ENCODE measurements around the gene MGAT5B.
"Not testable (repeated sequence)": the region's sequence is repeated elsewhere in the genome, so short reads cannot be mapped to it uniquely, and the experiment has no call there.

MGAT5B gene

DNA sequence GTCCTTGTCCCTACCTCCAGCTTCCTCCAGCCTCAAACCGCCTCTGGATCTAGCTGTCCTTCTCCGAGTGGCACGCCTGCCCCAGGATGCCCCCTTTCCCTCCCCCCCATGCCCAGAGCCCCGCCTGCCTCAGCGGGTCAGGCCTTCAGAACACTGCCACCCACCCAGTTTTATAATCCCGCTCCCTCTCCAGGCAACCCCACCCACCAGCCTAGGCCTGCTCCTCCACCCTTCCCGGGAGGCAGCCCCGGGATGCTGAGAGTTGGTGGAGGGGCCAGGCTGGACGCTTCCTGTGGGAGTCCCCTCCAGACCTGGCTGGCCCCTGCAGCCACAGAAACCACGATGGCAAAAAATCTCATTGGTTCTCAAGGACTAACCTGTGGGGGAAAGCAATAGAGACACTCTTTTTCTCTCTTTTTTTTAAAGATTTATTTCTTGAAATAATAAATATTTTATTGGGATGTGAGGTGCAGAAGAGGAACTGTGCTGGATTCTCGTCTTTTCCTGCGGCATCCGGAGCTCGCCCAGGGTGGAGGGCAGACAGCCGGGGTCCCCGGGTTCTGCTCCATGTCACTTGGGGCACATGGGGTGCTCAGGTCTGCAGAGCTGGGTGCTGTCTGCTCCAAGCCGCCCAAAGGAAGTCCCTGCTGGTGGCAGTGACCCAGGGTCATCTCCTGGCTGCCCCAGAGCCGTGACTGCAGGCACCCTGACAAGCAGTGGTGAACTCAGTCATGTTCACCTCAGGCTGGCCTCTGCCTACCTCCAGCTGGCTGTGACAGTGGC is 81.9 kb downstream of the MGAT5B start:
- no peak for DNase-seq (ENCODE audit: low read depth, low spot score)

DNA sequence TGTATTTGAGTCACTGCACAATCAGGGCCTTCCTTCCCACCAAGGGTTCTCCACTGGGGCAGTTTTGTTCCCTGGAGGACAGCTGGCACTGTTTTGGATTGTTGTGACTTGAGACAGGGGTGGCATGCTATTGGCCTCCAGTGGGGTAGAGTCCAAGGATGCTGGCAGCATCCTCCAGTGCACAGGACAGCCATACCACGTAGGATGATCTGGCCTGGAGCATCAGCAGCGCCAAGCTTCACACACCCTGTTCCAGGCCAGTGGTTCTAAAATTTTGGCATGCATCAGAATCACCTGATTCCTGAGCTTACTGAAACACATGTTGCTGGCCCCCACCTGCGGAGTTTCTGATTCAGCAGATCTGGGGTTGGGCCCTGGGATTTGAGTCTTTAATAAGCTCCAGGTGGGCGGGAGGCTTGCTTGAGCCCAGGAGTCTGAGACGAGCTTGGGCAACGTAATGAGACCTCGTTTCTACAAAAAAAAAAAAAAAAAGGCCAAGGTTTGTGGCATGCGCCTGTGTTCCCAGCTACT is 83.2 kb downstream of the MGAT5B start:
- DNase-seq (ENCODE audit: low read depth, low spot score) = no peak

DNA sequence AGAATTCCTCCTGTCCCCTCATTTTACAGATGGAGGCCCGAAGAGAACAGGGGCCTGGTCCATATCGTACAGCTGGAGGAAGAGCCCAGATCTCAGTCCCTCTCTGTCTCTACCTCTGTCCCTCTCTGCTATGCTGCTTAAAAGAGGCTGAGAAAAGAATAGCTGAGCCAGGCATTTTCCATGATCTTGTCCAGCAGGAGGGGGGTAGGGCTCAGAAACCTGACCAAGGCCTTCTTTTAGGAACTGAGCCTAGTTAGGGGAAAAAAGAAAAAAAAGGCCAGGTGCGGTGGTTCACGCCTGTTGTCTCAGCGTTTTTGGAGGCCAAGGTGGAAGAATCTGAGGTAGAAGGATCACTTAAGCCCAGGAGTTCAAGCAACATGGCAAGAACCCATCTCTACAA is 84.2 kb downstream of the MGAT5B start:
- no peak for DNase-seq (ENCODE audit: low read depth, low spot score)

DNA sequence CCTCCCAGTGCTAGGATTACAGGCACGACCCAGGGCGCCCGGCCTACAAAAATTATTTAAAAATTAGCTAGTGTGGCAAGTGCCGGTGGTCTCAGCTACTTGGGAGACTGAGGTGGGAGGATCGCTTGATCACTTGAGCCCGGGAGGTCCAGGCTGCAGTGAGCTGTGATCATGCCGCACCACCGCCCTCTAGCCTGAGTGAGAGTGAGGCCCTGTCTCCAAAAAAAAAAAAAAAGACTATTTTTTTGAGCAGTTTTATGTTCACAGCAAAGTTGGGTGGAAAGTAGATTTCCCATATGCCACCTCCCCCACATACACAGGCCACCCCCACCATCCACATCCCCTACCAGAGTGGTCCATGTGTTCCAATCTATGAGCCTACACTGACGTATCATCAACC is 84.9 kb downstream of the MGAT5B start:
- no peak for DNase-seq (ENCODE audit: low read depth, low spot score)

DNA sequence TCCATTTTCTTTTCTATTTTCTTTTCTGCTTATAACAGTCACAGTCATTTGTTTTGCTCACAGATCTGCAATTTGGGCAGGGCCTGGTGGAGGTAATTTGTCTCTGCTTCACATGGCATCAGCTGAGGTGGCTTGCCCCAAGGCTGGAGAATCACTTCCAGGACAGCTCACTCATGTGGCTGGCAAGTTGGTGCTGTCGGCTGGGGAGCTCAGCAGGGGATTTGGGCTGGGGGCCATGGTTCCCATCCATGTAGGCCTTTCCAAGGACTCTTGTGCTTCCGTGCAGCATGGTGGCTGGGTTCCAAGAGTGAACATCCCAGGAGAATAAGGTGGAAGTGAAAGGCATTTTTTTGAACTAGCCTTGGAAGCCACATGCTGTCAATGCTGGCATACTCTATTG is 85.7 kb downstream of the MGAT5B start:
- no peak for DNase-seq (ENCODE audit: low read depth, low spot score)

DNA sequence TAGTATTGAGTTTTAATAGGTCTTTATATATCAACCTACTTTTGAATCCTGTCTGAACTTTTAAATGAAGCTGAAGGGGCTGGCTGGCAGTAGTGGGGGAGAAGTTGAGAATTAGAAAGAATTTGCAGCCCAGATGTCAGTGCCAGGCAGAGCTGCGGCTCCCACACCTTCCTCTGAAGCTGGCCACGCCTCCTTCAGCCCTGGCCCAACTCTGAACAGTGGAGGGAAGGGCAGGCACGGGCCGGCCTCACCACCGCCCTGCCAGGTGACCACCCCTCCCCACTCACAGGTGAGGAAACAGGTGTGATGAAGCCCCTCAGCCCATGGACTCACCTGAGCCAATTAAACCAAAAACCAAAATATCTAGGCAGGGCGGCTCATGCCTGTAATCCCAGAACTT is 87.0 kb downstream of the MGAT5B start:
- no peak for DNase-seq (ENCODE audit: low read depth, low spot score)

DNA sequence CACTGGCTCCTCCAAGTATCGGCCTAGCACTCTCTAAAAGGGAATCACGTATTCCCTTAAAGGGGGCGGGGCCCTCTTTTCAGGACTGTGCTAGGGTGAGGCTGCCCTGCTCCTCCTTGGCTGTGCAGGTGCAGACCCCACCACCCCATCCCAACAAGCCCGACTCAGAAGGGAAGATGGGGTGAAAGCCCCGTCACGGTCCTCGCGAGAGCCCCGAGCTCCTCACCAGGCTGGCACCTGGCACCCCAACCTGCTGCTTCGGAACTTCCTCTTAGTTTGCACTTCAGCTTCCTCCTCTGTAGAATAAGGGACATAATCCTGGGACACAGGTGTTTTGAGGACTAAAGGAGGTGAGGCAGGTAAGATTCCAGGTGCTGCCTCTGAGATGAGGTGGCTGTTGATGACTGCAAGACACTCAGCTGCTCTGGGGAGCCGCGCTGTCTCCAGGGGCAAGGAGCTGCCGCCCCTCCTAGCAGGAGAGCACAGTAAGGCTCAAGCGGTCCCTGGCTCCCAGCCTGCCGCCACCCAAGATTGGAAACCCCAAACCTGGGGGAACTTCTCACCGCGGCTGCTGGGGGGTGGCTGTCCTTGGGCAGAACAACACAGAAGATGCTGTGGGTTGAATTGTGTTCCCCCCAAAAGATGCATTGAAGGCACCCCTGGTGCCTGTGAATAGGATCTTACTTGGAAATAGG is 88.8 kb downstream of the MGAT5B start:
- DNase-seq (ENCODE audit: low read depth, low spot score) = no peak

DNA sequence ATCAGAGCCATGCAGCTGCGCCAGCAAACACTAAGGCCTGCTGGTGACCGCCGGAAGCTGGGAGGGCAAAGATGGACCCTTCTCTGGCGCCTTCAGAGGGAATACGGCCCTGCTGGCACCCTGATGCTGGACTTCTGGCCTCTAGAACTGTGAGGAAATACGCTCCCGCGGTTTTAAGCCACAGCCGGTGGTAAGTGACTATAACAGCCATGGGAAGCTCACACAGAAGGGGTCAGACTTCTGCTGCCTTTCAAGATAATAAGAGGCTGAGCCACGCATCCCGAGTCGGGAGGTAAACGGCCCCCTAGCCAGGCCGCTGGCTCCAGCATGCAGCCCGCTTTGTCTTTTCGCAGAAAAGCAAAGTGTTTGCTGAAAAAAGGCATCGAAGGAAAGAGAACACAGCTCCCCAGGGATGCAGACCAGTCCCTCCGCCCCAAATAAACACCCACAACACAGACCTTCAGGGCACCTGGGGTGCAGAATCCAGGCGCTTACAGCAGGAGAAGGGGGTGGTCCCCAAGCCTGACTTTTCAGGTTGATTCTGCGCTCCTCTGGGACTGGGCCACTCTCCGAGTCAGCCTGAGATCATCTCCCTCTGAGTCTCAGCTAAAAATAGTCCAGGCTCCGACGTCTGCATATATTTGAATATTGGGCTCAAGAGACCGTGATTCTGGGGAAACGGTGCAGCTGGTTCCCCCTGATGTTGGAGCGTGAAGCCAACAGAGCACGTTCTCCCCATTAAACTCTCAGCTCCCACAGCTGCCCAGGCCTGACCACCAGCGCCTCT is 89.7 kb downstream of the MGAT5B start:
- no peak for DNase-seq (ENCODE audit: low read depth, low spot score)

DNA sequence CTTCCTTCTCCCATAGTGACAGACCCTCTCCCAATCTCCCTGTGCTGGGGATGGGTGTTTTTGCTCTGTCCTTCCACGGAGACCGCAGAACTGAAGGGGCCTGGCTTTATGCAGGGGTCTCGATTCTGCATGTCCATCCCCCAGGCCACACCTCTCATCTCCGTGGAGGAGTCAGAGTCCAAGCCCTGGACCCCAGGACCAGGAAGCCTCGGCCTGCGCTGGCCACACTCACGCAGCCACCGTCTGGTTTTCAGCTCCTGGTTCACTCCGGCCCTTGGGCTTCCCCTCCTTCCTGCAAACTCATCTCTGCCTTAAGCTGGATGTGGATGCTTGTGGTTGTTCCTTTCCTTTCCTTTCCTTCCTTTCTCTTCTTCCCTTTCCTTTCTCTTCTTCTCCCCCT is 90.8 kb downstream of the MGAT5B start:
- DNase-seq (ENCODE audit: low read depth, low spot score) = no peak

DNA sequence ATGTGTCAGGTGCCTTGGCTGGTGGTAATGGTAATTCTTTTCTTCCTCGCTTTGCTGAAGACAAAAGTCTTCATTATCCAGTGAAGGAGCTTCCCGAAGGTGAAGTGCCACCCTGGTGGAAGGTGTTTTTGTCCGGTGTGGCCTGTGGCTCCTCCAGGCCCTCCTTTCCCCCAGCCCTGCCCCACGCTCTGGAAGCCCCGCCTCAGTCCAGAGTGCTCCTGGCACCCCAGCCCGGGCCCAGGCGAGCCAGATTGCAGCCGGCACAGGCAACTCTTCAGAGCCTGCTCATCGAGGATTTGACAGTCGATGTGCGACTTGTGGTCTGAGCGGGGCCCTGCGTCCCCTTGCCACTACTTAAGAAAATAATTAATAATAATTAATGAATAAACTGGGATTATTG is 93.7 kb downstream of the MGAT5B start:
- no peak for DNase-seq (ENCODE audit: low read depth, low spot score)

DNA sequence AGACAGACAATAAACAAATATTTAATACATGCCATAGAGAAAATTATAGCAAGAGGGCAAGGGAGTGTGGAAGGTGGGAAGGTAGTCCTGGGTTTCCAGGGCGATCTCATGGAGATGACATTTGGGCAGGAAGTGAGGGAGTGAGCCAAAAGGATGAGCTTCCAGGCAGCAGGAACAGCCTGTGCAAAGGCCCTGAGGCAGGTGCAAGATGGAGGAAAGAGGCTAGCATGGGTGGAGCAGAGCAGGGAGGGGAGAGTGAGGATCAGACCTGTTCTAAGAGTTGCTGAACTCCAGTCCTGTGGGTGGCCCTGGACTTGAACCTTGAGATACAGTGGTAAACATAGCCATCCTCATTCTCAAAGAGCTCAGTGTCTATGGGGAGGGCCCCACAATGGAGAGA is 94.7 kb downstream of the MGAT5B start:
- DNase-seq (ENCODE audit: low read depth, low spot score) = no peak

DNA sequence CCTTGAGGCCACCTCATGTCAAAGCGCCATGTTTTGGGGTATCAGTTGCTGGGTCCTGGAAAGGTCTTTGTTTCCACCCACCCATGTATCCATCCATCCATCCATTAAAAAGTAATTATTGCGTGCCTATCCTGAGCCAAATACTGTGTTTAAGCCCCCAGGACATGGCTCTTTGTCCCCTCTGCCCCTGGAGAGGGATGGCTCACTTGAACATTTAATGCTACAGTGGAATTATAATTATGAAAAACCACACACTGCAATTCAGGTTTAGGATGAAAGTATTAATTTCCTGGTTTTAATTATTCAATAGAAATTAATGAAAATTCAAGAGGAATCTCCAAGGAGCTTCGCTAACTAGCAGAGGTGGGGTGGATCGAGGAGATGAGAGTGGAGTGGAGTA is 97.8 kb downstream of the MGAT5B start:
- no peak for DNase-seq (ENCODE audit: low read depth, low spot score)

DNA sequence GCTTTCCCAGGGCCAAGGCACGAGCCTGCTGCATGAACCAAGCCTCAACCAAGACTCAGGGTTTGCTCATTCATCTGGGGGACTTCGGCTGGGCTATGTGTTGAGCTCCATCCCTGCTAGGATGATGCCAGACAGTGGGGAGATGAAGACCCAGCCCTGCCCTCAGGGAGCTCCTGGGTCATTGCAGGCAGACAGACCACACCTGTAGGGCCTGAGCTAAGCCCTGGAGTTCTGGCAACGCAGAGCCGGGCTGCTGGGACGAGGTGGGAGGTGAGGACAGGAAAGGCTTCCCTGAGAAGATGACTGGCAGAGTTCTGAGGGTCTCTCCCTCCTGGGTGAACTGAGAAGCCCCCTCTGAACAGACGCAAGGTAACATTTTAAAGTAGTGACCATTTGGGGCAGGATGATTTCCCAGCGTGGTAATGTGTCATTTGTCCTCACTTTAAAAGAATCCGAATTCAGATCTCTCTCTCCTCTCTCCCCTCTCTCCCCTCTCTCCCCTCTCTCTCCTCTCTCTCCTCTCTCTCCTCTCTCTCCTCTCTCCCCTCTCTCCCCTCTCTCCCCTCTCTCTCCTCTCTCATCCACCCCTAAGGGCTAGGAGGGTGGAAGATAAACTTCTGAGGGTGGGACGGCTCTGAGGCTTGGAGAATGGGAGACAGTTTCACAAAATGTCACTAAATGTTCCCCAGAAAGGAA is 98.4 kb downstream of the MGAT5B start:
- no peak for DNase-seq (ENCODE audit: low read depth, low spot score)

DNA sequence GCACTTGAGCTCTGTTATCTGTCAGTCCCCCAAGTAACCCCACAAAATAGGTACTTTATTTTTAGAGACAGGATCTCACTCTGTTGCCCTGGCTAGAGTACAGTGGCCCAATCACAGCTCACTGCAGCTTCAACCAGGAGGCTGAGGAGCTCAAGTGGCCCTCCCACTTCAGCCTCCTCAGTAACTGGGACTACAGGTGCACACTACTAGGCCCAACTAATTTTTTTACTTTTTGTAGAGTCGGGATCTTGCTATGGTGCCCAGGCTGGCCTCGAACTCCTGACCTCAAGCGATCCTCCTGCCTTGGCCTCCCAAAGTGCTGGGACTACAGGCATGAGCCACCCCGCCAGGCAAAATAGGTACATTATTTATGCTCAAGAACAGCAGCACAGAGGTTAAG is 99.6 kb downstream of the MGAT5B start:
- no peak for DNase-seq (ENCODE audit: low read depth, low spot score)

DNA sequence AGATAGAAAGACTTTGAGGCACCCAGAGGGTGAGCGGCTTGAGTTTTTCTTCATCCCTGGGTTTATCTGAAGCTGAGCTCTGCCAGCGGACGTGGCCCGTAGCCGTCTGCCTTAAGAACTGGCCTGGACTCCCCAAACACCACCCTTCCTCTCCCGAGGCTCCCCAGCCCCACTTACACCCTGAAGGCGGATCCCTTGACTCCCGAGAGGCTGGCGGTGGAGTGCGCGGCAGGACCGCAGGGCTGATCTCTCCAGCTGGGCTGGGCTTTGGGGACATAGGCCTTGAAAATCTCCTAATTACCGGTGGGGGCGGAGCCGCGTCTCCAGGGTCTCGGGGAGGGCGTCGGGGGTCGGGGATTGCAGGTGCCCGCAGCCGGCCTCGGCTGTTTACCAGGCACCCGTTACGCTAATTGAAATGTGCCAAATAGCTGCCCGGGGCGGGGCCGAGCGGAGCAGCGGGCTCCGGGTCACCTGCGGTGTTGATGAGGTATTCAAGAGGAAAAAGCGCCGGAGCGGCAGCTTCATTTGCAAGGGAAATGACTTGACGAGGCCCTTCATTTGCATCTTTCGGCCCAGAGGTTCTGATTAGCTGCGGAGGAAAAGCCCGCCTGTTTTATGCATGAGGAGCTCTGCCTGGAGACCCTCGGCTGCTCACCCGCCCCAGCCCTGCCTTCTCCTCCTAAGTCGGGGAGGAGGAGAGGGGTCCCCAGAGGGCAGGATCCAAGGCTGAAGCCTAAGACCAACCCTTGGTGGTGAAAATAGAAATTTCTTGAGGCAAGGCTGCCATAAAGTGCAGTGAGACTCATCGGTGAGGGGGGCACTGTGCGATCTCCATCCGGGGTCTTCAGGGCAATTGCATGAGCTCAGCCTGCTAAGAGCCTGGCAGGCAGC is 100.7 kb downstream of the MGAT5B start:
- no peak for DNase-seq (ENCODE audit: low read depth, low spot score)

DNA sequence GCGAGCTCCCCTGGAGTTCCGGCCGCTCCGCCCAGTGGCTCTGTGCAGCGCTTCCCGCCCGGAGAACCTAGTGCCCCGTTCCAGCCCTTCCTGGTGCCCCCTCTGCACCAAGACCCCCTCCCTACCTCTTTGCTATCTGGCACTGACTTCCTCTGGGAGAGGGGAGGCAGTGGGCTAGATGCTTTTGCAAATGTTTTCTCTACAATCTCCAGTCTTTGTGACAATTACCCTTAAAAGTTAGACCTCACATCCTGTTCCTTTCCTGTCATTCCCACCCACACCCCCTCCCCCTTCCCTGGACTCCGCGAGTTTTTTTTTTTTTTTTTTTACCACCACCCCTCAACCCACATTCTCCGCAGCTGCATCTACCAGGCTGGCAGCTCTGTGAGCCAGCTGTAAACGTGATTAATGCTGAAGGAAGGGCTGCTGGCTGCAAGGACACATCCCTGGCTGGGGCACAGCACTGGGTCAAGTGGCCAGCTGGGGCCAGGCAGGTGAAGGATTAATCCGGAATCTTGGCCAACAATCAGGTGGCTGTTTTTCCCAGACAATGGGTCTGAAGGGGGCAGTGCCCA is 101.5 kb downstream of the MGAT5B start:
- no peak for DNase-seq (ENCODE audit: low read depth, low spot score)

DNA sequence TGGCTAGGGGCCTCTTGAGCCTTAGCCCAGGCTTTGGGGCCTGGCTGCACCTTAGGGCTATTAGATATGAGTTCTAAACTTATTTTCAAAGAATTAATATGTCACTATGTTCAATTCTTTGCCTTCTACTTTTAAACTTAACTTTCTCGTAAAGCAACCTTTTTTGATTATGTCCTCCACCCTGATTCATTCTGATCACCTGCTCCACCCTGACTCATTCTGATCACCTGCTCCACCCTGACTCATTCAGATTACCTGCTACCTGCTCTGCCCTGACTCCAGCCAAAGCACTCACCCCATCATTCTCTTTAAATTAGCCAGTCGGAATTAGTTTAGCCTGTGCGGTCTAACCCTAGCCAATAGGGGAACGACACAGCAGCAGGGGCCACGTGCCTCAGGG is 102.0 kb downstream of the MGAT5B start:
- not testable (repeated sequence) for DNase-seq (ENCODE audit: low read depth, low spot score)

DNA sequence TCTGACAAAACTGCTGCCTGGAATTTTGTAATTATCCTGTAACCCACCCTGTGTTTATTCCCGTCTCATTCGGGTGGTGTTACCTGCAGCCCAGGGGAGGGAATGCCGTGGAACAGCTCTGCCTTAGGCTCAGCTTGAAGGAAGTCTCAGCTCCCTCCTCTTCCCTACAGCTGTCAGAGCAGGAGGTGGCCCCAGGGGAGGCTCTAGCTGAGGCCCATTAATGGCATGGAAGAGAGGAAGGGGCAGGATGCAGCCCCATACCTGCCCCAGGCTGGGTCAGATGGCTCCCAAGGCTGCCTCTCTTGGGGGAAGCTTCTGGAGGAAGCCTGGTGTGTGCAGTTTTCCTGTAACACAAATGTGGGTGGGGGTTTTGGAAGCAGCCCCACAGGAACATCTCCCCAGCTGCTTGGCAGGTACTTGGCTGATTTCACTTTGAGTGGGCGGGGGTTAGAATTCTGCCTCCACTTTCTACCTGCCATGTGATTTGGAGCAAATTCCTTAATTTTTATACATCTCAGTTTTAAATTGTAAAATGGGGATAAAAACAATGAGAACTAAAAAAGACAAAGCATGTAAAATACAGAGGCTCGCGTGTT is 103.9 kb downstream of the MGAT5B start:
- no peak for DNase-seq (ENCODE audit: low read depth, low spot score)

DNA sequence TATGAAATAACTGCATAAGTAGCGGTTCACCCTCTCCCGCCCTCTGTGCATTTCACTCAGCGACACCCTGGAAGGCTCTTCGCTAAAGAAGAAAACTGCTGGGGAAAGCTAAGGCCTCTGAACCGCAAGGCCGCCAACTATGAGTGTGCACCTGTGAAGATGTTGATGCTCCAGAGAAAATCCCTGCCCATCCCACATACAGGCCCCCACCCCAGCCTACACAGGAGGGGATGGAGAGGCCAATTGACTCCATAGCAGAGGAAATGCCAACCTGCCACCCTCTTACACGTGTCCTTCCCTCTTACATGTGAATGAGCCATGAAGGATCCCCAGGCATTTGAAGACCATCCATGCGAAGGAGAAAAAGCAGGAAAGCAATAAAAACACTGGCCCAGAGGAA is 104.8 kb downstream of the MGAT5B start:
- no peak for DNase-seq (ENCODE audit: low read depth, low spot score)

DNA sequence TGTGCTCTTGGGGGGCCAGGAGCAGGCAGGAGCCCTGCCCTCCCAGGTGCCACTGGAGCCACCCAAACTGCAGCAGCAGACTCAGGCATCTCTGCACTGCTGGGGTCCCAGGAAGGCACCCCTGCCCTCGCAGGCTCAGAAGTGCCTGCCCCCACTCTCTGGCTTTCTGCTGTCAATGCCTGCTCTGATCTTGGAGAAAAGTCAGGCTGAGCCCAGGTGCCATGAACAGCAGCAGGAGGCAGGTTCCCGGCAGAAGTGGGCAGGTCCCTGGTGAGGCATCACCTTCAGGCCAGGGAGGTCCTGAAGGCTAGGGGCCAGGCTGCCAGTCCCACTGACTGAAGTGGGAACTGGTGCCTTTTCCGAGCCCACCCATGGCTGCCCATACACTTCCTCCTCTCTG is 106.5 kb downstream of the MGAT5B start:
- no peak for DNase-seq (ENCODE audit: low read depth, low spot score)

Data from smooth muscle cell of the brain vasculature (primary cell).